GM12873 (cell line): ENCODE results near the gene IPMK.

Experiments
- TF ChIP-seq, protein P1 (sequence below): IDR thresholded peaks from 2 replicates; pipeline ENCODE4 v1.5.1; 2012; ENCODE audit warnings: low read depth, mild to moderate bottlenecking, moderate library complexity, low read length, control low read depth; ENCODE audit not compliant: insufficient read depth; ENCODE audit errors: missing control alignments

IPMK gene

DNA sequence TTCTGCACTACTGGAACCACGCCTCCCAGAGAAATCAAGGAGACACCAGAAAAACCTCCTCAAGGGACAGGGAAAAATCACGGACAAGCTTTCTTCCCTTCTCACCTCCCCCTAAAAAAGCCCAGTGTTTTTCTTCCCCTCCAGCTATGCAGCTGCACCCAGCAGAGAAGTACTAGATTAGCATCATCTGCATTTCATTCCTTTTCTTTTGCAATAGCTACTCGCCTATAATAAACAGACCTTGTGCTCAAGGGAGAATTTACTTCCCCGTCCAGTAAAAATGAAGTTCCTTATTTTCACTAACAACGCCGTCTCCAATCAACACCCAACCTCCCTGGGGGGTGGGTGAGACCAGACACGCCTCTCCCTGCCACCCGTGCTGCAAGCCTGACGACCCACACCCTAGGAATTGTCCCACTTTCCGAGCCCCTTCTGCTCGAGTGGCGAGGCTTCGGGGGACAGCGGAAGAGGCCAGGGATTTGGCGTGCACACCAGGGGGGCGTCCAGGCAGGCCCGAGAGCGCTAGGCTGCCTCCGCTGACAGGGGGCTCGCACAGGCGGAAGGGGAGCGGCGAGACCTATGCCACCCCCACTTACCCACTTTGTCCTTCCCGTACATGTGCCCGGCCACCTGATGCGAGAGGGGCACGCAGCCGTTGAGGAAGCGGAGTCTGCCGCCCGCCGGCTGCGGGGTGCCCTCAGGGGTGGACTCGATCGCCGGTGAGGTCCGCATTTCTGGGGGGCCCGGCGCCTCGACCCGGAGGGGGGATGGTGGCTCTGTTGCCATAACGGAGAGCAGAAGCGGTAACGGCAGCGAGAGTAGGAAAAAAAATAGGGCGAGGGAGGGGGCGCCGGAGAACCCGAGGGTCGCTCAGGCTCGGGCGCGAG lies 625 bp downstream of the IPMK start:
- TF ChIP-seq, protein P1, sequence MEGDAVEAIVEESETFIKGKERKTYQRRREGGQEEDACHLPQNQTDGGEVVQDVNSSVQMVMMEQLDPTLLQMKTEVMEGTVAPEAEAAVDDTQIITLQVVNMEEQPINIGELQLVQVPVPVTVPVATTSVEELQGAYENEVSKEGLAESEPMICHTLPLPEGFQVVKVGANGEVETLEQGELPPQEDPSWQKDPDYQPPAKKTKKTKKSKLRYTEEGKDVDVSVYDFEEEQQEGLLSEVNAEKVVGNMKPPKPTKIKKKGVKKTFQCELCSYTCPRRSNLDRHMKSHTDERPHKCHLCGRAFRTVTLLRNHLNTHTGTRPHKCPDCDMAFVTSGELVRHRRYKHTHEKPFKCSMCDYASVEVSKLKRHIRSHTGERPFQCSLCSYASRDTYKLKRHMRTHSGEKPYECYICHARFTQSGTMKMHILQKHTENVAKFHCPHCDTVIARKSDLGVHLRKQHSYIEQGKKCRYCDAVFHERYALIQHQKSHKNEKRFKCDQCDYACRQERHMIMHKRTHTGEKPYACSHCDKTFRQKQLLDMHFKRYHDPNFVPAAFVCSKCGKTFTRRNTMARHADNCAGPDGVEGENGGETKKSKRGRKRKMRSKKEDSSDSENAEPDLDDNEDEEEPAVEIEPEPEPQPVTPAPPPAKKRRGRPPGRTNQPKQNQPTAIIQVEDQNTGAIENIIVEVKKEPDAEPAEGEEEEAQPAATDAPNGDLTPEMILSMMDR: no peak

DNA sequence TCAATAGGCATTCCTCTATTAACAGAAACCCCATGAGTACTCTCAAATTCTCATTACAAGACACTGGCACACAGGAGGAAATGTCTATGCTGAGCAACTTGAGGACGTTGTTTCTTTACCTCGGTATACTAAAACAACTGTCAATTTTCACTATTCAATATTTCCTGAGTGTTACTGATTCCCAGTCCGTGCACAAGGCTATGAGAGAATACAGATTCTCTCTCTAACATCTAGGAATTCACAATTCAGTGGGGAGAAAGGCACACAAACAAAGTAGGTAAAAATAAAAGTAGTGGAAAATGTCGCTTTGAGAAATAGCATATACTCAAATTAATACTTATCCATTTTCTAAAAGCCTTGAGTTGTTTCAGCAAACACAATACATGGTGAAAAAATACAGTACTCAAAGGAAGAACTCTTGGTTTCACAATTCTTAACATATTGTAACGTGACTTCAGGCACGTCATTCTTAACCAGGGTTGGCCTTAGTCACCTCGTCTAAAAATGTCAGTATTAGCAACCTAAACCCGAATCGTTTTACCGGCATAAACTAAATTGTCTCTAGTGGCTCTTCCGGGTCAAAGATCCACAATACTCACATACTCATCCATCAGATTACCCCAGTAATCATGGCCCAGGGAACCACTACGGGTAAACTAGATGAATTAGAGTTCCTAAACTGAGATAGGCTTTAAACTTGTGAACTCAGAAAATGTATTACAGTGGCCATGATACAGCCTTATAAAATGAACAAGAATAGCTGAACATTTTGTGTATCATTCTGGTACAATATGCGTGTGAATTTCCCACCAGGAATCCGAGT lies 1.5 kb downstream of the IPMK start:
- TF ChIP-seq, protein P1: no peak

DNA sequence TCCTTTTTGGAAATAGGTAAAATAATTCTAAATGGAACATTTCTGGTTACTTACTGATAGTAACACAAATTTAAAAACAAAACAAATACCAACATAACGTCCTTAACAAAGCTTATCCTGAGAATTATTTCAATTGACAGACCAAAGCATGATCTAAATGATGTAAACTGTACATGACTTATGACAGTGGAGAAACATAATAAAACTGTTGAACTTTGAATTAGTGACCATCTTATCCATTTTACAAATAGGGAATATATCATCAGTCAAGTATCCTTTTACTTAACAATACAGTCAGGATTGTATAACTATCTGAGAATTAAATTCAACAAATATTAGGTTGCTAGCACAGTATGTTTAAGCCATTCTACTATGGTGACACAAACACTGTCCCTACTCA lies 2.4 kb downstream of the IPMK start:
- TF ChIP-seq, protein P1: no peak

DNA sequence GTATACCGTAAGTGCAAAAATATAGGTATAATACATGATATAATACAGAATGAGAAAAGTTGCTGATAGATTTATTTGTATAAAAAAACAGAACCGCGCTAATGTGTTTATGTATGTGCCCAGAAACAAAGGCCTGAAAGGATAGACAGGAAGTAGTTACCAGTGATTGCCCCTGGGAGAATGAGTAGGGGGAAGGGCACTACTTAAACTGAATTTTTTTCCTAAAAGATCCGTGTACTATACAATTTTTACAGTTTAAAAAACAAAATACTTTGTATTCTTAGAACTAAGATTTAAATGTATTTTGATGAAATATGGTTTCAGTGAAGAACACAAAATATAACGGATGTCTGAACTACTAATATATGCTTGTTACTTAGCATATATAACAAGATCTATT lies 2.9 kb downstream of the IPMK start:
- TF ChIP-seq, protein P1: no peak

DNA sequence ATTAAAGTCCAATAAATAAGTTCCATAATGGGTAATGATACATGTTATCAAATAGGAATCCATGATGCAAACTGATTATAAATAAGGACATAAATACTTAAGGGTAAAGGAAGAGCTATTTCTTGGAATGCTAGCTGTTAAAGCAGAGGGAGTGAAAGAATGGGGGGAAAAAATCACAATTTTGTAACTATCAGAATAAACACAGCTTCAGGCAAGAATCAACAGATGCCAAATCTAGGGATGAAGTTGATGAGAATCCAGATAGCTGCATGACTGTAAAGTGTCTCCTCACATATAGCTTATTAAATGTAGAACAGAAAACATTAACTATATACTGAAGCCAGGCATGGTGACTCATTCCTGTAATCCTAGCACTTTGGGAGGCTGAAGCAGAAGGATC lies 4.9 kb downstream of the IPMK start:
- TF ChIP-seq, protein P1: no peak

DNA sequence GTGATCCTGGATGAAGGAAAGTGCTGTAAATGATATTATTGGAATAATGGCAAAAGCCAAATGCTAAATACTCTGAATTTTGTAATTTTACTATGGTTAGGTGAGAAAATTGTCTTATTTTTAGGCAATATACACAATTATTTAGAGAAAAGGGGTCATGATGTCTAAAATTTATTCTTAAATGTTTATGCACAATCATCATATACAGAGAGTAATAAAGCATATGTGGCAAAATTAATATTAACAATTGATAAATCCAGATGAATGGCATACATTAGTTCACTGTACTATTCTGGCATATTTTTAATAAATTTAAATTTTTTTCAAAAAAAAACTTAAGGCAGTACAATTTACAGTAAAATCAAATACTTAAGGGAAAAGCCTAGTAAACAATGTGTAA lies 7.4 kb downstream of the IPMK start:
- TF ChIP-seq, protein P1: no peak
